ENCODE measurements around the gene KCNK3.

- TF ChIP-seq CTCF (optimal IDR thresholded peaks at IDR 0.05 in 1 of 3, IDR thresholded peaks at IDR 0.05 in 1 of 3, conservative IDR thresholded peaks at IDR 0.05 in 1 of 3; ENCODE audit: extremely low read depth in 1 of 3, insufficient read depth in 2 of 3, low read length in 3 of 3), result no peak
- TF ChIP-seq EZH2 (IDR thresholded peaks at IDR 0.05; ENCODE audit: low read length), result no peak
Observed at GRCh38 chr2:26694001-26694400, 1.5 kb downstream of the KCNK3 start.
